DND-41 (cell line): ENCODE data around the gene FNDC11.

ENCODE experiments used
- CTCF ChIP-seq: IDR thresholded peaks from 2 replicates; pipeline ENCODE4 v1.5.1; 2012; ENCODE audit warnings: borderline replicate concordance, low read length, moderate library complexity, mild to moderate bottlenecking; ENCODE audit not compliant: poor library complexity, severe bottlenecking; ENCODE audit errors: extremely low read depth
- EZH2 ChIP-seq: IDR thresholded peaks from 3 replicates; pipeline ENCODE4 v1.6.1; 2012; ENCODE audit warnings: borderline replicate concordance, low read depth, mild to moderate bottlenecking, moderate library complexity, low read length, inconsistent platforms; ENCODE audit not compliant: severe bottlenecking

- TF ChIP-seq CTCF: no peak
- no peak for TF ChIP-seq EZH2
These were observed 19.1 kb downstream of the FNDC11 start for GRCh38 chr20:63572788-63573646.
